Osteocyte (in vitro differentiated cells): ENCODE measurements around the gene ATOH8. TPM values are rescaled to one million over a fixed set of nuclear protein-coding genes. Genes with fewer than 3 reads are reported as not detected.

ENCODE experiments used
- DNase-seq: peaks from one replicate; pipeline ENCODE4 v3.0.0; 2021; ENCODE audit warnings: mixed read lengths; ENCODE audit not compliant: unreplicated experiment; ENCODE audit errors: extremely low spot score
- H3K27ac Mint-ChIP-seq: one replicate; pipeline ENCODE4 v1.8.0; 2021; ENCODE audit warnings: mild to moderate bottlenecking, mixed read lengths; ENCODE audit not compliant: unreplicated experiment
- H3K27me3 Mint-ChIP-seq: one replicate; pipeline ENCODE4 v1.8.0; 2021; ENCODE audit warnings: mixed read lengths; ENCODE audit not compliant: unreplicated experiment
- H3K36me3 Mint-ChIP-seq: one replicate; pipeline ENCODE4 v1.8.0; 2021; ENCODE audit warnings: mixed read lengths; ENCODE audit not compliant: unreplicated experiment
- H3K4me1 Mint-ChIP-seq: one replicate; pipeline ENCODE4 v1.8.0; 2021; ENCODE audit warnings: mixed read lengths; ENCODE audit not compliant: unreplicated experiment
- H3K4me3 Mint-ChIP-seq: one replicate; pipeline ENCODE4 v1.8.0; 2021; ENCODE audit warnings: mild to moderate bottlenecking, moderate library complexity, mixed read lengths; ENCODE audit not compliant: unreplicated experiment
- H3K9me3 Mint-ChIP-seq: one replicate; pipeline ENCODE4 v1.8.0; 2021; ENCODE audit warnings: mixed read lengths; ENCODE audit not compliant: unreplicated experiment
- total RNA-seq: library from RNA; stranded (reverse); gene quantifications from 2 replicates; pipeline ENCODE4 v1.2.1, GENCODE V29; 2021
- TF ChIP-seq, protein P1 (sequence below): fragments of 200-600 bp; sonication (generic); IDR thresholded peaks from 2 replicates; pipeline ENCODE4 v1.5.0; 2021; ENCODE audit warnings: antibody characterized with exemption, mild to moderate bottlenecking, moderate library complexity

The ATOH8 gene
- total RNA-seq, 1 donor from 2014 or later = 5.9 TPM

DNA sequence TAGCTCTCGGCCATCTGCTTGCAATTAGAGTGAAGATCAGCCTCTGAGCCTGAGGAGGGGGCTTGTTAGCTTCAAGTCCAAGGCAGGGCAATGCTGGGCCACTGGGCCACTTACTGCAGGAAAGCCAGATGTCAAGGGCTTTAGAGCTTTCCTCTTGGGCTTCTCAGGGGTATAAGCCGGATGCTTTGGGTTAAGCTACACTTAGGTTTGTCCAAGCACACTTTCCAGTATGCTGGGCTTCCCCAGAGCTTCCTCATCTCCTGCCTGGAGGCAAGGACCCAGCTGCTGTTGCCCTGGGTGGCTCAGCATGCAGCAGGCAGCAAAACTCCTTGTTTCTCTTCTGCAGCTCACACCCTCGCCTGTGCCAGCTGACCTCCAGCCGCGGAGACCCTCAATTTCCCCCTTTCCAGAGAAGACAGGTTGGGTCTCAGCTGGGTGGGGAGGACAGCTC, 29.0 kb upstream of the ATOH8 start:
- TF ChIP-seq, protein P1, sequence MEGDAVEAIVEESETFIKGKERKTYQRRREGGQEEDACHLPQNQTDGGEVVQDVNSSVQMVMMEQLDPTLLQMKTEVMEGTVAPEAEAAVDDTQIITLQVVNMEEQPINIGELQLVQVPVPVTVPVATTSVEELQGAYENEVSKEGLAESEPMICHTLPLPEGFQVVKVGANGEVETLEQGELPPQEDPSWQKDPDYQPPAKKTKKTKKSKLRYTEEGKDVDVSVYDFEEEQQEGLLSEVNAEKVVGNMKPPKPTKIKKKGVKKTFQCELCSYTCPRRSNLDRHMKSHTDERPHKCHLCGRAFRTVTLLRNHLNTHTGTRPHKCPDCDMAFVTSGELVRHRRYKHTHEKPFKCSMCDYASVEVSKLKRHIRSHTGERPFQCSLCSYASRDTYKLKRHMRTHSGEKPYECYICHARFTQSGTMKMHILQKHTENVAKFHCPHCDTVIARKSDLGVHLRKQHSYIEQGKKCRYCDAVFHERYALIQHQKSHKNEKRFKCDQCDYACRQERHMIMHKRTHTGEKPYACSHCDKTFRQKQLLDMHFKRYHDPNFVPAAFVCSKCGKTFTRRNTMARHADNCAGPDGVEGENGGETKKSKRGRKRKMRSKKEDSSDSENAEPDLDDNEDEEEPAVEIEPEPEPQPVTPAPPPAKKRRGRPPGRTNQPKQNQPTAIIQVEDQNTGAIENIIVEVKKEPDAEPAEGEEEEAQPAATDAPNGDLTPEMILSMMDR = no peak
- H3K27ac Mint-ChIP-seq = no peak overlapping the region
- DNase-seq = no peak
- H3K36me3 Mint-ChIP-seq = no peaks in the 10 kb centered on the region
- H3K4me1 Mint-ChIP-seq = peaks cover 16% of the 10 kb centered on the region
- H3K27me3 Mint-ChIP-seq = peaks cover 47% of the 10 kb centered on the region
- no peak overlapping the region for H3K4me3 Mint-ChIP-seq
- peaks cover 4% of the 10 kb centered on the region for H3K9me3 Mint-ChIP-seq

DNA sequence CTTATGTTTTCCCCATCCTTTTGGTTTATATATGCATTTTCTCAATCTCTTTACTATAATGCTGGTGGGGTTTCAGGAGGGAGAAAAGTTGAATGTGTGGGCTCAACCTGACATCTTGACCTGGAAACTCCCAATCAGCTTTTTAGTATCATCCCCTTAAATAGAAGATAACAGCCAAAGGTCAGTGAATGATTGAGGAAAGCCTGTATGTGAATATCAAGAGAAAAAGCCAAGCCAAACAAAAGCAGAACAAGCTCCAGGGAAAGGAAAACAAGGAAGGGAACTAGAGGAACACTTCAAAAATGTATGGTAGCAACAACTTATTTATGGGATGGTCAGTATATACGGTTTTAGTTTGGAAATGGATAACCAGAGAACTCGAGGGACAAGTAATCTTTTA, 28.3 kb upstream of the ATOH8 start:
- no peaks in the 10 kb centered on the region for H3K36me3 Mint-ChIP-seq
- H3K27me3 Mint-ChIP-seq = peaks cover 42% of the 10 kb centered on the region
- no peak overlapping the region for H3K27ac Mint-ChIP-seq
- H3K4me3 Mint-ChIP-seq = no peak overlapping the region
- TF ChIP-seq, protein P1 = no peak
- H3K9me3 Mint-ChIP-seq = peaks cover under 1% of the 10 kb centered on the region
- no peak for DNase-seq
- H3K4me1 Mint-ChIP-seq = peaks cover 16% of the 10 kb centered on the region

DNA sequence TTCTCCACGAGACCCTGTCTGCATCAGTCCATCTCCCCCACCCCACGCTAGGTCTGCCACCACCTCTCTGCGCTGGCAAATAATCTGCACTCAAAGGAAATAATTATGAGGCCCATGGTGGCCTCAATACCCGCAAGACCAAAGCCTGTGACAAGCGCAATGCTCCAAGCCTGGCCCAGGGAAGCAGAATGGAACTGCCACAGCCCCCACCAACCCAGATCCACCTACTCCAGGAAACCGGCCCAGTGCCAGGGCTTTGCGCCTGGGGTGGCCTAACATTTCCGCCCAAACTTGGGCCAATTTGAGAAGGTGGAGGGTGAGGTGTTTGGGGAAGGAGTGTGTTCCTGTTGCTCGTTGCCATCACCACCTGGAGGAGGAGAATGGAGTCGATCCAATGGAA, 26.0 kb upstream of the ATOH8 start:
- TF ChIP-seq, protein P1 = no peak
- peaks cover 41% of the 10 kb centered on the region for H3K27me3 Mint-ChIP-seq
- no peak for DNase-seq
- H3K9me3 Mint-ChIP-seq = no peaks in the 10 kb centered on the region
- peaks cover 18% of the 10 kb centered on the region for H3K4me1 Mint-ChIP-seq
- H3K27ac Mint-ChIP-seq = no peak overlapping the region
- no peak overlapping the region for H3K4me3 Mint-ChIP-seq
- H3K36me3 Mint-ChIP-seq = no peaks in the 10 kb centered on the region

DNA sequence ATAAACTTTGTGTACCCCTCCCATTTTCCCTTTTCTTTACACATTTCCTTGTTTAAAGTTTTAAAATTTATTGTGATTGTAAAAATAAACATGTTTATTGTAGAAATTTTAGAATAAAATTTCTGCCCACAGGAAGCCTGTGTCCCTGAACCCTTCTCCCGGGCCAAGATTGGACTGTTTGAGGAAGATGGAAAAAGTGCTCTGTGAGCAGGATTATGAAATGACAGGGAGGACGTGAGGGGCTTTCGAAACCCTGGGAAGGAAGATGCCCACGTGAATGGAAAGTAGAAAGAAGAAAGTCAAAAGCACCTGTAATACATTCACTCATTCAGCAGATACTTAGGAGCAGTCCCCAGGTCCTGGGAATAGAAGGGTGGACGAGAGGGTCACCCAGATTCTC, 25.4 kb upstream of the ATOH8 start:
- no peak for DNase-seq
- TF ChIP-seq, protein P1 = no peak
- peaks cover 41% of the 10 kb centered on the region for H3K27me3 Mint-ChIP-seq
- peaks cover 22% of the 10 kb centered on the region for H3K4me1 Mint-ChIP-seq
- no peaks in the 10 kb centered on the region for H3K9me3 Mint-ChIP-seq
- no peak overlapping the region for H3K4me3 Mint-ChIP-seq
- H3K27ac Mint-ChIP-seq = no peak overlapping the region
- no peaks in the 10 kb centered on the region for H3K36me3 Mint-ChIP-seq

DNA sequence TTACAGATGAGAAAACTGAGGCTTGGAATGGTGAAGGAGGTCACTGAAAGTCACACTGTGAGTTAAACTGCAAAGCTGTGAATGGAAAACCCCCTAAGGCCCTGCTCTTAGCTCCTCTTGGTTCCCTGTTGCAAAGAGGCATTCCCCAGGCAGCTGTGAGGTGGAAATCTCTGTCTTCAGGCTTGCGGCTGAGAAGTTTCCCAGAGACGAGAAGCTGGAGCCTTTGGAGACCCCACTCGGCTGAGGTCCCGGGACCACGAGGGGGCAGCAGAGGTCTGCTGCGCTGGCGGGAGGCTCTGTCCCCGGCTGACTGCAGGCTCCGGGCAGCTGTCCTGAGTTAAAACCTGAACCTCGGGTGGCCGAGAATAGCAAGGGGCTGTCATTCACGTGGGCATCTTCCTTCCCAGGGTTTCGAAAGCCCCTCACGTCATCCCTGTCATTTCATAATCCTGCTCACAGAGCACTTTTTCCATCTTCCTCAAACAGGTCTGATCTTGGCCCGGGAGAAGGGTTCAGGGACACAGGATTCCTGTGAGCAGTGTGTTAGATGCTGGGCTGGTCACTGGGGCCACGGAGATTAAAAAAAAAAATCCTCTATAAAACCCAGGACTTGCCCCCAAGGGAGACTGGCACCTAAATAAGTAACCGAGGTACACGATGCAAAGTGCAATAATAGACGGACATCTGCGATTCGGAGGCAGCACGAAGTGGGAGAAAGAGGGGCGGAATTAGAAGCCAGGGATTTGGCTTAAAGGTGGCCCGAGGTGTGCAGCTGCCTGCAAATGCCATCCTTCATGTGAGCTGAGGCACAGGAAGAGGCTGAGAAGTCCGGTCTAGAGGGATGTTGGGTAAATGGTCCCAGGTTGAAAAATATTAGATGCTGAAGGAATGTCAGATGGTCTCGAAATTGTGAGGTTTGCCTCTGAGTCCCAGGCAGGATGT, 24.6 kb upstream of the ATOH8 start:
- peak; percentile 96 for DNase-seq
- Mint-ChIP-seq H3K4me3 (no peak overlapping the region), H3K27me3 (peaks cover 38% of the 10 kb centered on the region), H3K36me3 (no peaks in the 10 kb centered on the region), H3K9me3 (no peaks in the 10 kb centered on the region), H3K4me1 (peaks cover 22% of the 10 kb centered on the region), H3K27ac (no peak overlapping the region)
- TF ChIP-seq, protein P1 = peak; percentile 98
